Glomerular visceral epithelial cell (primary cell): ENCODE results near the gene STAP2.
"Not testable (repeated sequence)": the region's sequence is repeated elsewhere in the genome, so short reads cannot be mapped to it uniquely, and the experiment has no call there.

Source experiments
- DNase-seq: peaks from one replicate; pipeline ENCODE4 v3.0.0-alpha.2; 2016; ENCODE audit errors: extremely low spot score

Gene STAP2

GRCh38 chr19:4298810-4299550, 39.6 kb downstream of the STAP2 start:
- DNase-seq: no peak

DNA sequence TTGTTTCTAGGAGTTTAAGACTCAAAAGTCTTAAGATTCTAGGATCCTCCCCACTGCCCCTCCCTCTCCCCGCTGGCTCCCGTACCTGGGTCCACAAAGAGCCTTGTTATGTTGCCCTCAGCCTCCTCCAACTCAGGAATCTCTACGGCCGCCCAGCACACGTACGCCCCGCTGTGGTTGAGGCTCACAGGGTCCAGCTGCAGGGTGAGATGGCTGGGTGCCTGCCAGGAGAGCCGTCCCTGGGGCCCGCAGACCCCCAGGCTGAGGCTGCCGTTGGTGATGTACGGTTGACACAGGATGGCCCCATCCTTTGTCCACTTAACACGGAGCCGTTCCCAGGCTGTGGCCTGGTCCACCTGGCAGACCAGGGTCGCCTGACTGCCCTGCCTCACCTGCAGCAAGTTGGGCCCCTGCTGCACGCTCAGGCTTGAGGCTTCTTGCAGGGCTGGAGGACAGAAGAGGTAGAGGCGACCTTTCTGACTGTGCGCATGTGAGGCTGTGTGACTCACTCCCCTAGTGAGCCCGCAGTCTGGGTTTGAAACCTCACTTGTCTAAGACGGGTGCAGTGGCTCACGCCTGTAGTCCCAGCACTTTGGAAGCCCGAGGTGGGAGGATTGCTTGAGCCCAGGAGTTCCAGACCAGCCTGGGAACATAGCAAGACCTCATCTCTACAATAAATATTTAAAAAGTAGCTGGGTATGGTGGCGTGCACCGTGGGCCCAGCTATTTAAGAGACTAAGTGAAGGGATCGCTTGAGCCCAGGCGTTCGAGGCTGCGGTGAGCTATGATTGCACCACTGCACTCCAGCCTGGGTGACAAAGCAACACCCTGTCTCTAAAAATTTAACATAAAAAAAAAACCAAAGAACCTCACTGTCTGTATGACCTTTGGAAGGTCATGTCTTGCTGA, 40.5 kb downstream of the STAP2 start:
- DNase-seq: no peak

DNA sequence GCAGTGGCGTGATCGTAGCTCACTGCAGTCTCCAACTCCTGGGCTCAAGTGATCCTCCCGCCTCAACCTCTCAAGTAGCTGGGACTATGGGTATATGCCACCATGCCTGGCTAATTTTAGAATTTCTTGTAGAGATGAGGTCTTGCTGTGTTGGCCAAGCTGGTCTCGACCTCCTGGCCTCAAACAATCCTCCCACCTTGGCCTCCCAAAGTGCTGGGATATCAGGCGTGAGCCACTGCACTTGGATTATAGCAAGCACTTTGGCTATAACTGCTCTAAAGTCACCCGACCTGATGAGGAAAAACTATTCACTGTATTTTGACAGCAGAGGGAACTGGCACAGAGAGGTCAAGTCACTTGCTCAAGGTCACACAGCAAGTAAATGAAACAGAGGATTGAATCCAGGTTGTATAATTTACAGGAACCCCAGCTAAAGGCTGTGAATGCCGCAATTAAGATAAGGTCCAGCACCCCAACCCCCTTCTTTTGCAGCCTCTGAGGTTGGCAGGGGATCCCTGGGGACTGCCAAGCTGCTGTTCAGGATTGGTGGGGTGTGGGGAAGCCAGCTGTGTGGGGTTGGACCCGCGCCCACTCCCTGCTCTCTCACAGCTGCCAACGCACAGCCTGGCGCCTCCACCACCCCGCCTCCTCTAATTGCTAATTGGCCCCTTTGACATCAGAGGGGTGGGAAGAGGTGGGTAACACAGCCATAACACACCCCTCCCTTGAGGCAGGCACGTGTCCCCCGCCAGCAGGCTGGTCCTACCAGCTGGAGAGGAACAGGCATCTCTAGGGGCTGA, 42.5 kb downstream of the STAP2 start:
- DNase-seq: no peak

DNA sequence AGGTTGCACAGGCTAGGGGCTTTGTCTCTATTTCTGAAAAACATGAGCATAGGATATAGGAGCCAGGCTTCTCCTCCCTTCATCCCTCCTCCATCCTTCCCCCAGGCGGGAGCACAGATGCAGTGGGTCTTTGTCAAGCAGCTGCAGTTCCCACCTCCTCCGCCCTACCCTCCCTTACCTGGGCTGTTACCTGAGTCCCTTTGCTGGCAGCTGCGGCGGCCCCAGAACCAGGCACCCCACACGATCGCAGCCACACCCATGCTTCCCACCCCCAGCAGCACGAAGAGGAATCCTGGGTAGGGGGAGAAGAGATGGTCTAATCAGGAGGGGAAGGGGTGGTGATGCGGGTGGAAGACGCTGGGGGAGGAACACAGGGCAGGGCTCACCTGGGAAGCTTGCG, 44.2 kb downstream of the STAP2 start:
- DNase-seq: no peak

DNA sequence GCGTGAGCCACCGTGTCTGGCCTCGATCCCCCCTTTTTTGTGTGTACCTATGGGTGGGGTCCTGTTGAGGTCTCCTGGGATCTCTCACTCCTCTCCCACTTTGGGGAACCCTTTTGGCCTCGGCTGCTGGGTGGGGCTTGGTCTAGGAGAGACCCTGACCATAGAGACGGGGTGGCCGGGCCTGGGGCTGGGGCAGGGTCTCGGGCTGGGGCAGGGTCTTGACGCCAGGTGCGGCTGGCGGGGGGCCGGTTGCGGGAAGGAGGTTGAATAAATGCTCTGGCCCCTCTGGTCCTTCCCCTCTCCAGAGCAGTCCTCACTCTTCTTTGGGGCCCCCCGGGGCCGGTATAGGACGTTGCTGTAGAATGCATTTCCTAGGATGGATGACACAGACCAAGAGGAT, 46.1 kb downstream of the STAP2 start:
- no peak for DNase-seq

DNA sequence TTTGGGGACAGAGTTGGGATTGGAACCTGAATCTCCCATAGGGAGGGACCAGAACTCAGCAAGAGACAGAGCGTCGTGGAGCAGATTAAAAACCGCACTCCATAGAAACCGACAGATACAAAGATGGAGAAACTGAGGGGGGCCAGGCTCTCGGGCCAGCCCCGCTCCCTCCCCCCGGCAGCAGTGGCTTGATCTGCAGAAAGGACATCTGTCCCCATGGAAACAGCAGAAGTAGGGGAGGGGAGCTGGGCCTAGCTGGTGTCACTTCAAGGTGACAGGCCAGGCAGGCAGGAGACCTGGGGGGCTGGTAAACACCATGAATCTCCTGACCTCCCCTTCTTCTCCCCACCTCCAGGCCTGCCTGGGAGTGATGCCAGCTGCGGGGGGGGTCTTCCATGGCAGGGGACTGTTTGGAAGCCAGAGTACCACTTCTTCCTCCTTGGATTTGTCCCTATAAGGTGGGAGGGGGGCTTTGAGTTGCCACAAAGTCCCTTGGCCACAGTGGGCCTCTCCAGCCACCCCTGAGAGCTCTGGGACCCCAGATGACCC, 47.4 kb downstream of the STAP2 start:
- DNase-seq: no peak

DNA sequence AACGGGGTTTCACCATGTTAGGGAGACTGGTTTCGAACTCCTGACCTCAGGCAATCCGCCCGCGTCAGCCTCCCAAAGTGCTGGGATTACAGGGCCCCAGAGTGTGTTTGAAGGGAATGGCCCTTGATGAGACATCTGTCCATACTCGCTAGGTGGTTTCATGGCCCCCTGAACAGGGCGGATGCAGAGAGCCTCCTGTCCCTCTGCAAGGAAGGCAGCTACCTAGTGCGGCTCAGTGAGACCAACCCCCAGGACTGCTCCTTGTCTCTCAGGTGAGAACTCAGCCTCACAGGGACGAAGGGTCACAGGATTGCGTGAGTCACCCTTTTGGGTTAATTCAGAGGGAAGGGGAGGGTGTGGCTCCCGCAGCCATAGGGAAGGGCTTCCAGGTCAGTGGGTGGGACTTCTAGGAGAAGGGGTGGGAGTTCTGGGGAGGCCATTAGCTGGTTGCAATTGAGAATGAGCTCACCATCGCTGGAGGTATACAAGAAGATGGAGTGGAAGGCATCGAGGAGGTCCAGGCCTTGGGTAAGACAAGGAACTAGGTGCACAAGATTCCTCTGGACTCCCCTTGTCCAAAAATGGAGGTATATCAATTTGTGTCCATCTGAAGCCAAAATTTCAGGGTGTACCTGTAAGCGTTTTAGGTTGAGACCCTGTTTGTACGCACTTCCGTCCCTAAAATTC, 50.4 kb downstream of the STAP2 start:
- no peak for DNase-seq

DNA sequence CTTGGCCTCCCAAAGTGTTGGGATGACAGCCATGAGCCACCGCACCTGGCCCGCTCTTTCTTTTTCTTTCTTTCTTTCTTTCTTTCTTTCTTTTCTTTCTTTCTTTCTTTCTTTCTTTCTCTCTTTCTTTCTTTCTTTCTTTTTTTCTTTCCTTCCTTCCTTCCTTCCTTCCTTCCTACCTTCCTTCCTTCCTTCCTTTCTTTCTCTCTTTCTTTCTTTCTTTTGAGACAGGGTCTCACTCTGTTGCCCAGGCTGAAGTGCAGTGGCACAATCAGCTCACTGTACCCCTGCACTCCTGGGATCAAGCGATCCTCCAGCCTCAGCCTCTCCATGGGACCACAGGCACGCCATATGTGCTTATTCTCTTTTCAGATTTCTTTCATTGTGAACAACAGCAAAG, 52.5 kb downstream of the STAP2 start:
- not testable (repeated sequence) for DNase-seq

DNA sequence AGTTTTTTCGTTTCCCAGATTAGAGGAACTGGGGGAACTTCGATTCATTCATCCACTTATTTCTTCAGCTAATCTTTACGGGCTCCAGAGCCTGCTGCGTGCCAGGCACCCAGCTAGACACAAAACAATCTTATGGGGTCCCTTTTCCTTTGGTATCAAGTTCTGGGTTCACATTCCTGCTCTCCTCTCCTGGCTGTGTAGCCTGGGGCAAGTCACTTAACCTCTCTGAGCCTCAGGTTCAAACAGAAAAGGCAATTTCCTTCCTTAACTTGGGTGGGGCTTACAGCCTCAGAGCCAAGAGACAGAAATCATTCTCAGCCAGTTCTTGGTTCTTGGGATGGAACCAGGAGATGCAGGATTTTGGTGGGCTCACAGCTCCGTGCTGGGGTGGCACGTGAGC, 53.7 kb downstream of the STAP2 start:
- DNase-seq: no peak

- DNase-seq: peak; percentile 18
Observed at GRCh38 chr19:4284176-4284958, 54.3 kb downstream of the STAP2 start.

- no peak for DNase-seq
Observed at GRCh38 chr19:4279530-4280422, 58.9 kb downstream of the STAP2 start.

DNA sequence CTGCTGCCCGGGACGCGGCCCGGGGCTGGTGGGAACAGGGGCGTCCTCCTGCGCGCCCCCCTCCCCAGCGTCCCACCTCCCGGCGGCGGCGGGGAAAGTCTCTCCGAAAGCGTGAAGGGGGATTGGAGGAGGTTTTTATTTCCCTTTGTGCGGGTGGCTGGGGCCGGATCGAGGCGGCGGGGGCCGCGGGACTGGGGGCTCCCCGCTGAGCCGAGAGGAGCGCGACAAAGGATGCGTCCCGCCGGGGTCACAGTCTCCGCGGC, 59.4 kb downstream of the STAP2 start:
- DNase-seq: no peak

DNA sequence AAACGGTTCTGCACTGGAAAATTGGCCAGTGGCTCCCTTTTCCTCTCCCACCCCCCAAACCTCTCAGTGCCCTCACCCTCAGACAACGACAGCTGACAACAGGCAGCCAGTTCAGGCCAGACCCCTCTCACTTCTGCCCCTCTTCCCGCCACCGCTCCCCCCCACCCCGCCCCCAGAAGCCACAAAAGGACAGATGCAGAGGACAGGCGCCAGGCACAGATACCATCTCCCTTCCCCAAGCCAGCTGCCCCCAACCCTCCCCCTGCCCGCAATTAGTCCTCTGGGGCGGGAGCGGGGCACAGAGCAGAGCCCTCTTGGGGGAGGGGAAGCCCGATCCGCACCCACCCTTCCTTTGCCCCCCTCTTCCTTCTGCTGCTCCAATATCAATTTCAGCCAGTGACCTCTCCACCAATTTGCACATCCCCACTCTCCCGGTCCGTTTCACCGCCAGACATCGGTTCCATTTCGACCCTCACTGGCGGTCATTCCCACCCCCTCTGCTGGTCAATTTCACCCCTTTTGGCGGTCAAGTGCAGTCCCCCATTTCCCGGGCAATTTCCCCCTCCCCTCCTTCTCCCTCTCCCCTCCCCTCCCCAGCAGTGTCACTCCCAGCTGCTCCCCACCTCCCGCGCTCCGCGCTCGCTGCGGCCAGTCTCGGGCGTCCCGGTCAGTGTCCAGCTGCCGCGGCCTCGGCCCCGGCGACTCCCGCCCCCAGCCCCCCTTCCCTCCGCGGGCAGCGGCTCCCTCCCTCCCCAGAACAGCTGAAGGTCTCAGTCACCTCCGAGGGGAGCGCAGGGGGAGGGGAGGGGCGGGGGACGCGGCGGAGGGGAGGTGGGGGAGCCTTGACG, 60.0 kb downstream of the STAP2 start, which contains the start of gene SHD:
TSS of gene SHD (plus strand) at position 848 of the 848 bp plus-strand sequence. CDS start 798 bp downstream, outside the sequence.
- DNase-seq: no peak

DNA sequence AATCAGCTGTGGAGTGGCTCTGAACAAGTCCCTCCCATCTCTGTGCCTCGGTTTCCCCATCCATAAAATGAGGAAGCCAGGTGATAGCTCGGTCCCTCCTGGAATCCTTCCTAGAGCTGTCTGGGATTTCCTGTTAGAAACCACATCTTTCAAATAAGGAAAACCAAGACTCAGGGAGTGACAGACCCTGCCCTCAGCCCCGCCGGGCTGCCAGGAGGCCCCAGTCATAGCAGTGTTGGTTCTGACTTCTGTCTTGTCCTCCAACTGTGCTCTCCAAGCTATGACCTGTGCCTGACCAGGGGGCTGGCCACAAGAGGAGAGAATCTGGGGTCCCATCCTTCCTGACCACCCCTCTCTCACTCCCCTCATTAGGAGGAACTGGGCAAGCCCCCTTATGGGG, 60.6 kb downstream of the STAP2 start:
- no peak for DNase-seq

DNA sequence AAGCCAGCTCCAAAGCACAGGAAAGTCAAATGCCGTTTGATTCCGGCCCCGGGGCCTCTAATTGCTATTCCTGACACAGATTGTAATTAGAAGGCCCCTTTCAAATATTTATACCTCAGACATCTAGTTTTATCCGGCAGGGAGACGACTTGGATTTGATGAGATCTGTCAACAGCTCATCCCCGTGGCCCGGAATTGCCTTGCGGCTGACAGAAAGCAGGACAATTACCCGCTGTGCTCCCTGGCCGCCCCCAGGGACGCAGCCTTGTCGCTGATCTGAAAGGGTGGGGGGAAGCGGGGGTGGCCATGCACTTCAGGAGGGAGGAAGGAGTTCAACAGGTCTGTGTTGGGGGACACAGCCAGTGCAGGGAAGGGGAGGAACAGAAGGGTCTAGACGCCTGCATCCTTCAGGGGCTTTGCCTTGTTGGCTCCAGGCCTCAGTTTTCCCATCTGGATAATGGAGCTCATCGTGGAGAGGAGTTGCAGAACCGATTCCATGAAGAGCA, 61.4 kb downstream of the STAP2 start:
- no peak for DNase-seq

GRCh38 chr19:4274321-4274686, 64.3 kb downstream of the STAP2 start:
- not testable (repeated sequence) for DNase-seq
